Measurements from ENCODE around the gene RAB14.
A peak's percentile ranks its signal among the peaks of the same experiment; 100 is the strongest.
"Not testable (repeated sequence)": the region's sequence is repeated elsewhere in the genome, so short reads cannot be mapped to it uniquely, and the experiment has no call there.

RAB14 gene

DNA sequence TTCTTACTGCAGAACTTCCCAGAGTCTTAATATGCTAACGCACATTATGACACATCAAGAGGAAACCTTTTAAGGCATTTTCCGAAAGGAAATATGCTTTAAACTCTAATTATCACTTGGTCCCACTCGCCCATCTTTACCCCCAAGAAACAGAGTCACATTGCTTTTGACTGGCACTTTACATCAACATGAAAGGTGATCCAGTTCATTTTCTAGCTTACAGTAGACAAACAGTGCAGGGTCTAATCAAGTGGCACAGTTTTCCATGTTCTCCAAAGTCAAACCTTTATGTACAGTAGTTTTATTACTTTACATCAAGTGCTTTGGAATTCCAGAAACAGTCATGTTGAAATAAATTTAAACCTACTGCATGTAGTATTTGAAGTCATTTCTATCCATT lies 12.0 kb downstream of the RAB14 start:
- no peak for DNase-seq (ENCODE audit: low read depth)

DNA sequence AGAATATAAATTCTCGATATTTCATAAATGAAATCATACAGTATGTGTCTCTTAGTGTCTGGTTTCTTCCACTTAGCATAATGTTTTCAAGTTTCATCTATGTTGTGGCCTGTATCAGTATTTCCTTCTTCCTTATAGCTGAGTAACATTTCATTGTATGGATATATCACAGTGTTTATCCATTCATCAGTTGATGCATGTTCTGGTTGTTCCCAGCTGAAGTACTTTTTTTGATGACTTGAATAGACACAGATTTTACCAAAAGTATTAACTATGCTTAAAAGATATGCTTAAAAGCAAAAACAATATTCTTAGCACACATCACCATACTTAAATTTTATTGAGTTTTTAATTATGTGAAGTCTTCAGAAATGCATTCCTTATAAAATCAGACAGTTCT lies 12.7 kb downstream of the RAB14 start:
- no peak for DNase-seq (ENCODE audit: low read depth)

DNA sequence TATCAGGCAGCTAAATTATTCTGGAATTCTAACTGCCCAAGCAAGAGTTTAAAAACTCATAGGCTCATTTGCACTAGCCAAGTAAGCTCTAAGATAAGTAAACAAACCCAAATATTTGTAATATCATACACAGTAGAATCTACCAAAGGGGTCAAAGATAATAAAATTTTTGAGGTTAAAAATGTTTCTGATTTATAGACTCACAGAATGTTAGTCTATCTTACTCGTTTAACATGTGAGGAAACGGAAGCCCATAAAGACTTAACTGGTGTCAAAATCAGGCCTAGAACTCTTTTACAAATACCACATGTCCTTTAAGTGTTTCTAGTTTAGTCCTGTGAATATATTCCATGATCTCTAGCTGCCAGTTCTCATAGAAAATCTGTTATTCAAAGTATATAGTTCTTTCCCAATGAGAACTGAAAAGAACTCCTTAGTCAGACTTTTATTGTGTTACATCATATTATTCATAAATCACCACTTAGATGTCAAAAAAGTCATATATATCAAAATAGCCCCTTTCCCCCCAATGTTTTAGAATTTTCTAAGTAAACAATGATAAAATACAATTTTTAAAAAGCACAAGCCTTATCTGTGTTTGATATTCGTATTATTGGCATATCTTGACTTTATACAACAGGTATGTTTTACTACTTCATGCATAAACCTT lies 13.9 kb downstream of the RAB14 start:
- no peak for DNase-seq (ENCODE audit: low read depth)

DNA sequence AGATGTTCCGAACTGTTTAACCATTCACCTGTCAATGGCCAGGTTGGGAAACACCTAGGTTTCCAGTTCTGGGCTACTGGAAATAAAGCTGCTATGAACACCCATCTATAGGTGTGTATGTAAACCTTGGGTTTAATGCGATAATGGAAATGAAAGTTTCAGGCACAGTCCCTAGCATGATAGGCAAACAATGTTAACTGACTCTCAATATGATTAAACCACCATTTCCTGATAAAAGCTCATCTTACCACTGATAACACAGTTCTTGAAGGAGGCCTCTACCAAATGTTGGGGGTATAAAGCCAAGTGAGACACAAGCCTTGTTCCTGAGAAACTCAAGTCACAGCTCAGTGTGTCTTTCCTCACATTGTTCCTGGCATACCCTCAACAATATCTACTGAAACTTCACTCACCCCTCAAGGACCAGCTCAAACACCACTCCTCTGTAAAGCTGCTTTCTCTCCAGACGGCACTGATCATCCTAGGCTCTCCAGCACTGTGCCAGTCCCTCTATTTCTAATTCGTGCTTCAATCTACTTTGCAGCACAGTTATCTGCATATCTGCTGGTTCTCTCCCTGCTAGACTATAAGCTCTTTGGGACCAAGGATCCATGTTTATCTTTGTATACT lies 15.8 kb downstream of the RAB14 start:
- no peak for DNase-seq (ENCODE audit: low read depth)

DNA sequence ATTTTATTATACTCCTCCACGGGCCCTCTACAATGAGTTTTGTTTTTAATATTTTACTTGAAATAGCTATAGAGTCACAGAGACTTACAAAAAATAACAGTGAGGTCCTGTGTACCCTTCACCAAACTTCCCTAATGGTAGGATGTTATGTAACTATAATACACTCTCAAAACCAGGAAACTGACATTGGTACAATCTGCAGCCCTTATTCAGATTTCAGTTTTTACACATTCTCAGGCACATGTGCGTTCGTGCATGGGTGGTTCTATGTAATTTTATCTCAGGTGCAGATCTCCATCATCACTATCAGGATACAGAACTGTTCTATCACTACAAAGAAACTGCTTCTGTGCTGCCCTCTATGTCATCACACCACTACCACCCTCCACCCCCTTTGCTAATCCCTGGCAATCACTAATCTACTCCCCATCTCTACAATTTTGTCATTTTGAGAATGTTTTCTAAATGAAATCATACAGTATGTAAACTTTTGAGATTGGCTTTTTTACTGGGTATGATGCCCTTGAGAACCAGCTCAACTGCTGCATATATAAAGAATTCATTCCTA lies 16.4 kb downstream of the RAB14 start:
- DNase-seq (ENCODE audit: low read depth): no peak

DNA sequence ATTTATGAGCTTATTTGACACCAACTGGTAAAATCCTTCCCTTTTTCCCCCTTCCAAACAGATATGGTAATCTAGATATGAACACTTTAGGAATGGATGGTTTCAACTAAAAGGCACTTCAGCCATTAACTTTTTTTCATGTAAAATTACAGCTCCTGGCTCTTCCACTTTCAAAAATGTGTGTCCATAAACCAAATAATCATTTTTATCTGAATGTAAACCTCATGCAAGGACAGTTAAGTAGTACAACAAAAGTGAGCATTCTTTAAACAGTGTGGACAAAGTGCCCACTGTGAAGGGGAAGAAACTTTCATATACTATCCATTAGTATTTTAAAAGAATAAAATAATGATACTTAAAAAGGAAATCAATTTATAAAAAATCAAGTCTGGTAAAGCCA lies 17.2 kb downstream of the RAB14 start:
- DNase-seq (ENCODE audit: low read depth): no peak

DNA sequence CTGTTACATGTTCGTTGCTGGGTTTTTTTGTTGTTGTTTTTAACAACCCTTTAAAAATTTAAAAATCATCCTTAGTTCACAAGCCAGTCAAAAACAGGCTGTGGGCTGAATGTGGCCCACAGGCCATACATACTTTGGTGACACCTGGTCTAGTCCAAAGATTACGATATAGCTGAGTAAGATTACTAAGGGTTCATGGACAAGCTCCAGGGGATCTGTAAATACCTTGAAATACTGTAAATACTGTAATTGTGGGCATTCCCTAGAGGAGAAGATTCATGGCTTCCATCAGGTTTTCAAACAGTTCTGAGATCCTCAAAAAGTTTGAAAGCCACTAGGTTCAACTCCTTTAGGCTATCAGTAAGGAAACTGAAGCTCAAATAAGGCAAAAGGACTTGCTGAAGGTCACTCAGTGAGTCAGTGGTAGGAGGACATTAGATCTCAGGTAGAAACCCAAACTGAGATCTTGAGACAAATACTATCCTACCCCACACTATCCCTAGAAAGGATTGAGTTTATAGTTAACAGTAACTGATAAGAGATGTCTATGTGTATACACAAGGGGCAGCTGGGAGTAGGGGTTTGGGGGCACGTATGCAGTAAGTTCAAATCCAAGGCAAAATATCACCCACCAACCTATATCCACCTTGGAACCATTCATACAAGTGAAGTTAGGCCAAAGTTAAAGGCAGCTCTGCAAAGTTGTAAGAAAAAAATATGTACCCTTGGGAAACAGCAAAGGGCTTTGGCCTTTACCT lies 17.8 kb downstream of the RAB14 start:
- DNase-seq (ENCODE audit: low read depth): no peak

DNA sequence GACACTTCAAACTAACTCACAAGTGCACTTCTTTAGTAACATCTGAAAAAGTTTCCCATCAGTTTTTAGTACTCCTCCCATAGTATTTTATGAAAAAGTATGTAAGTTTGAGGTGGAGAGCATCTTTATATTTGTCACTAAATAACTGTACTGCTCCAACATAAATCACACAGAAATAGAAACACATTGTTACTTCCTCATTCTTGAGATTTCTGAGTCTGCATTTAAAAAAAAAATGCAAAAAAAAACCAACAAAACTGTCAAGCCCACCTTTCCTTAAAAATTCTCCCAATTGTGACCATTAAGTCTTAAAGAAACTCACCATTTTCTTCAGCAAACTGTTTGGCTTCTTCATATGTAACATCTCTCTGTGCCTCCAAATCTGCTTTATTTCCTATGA lies 18.7 kb downstream of the RAB14 start:
- no peak for DNase-seq (ENCODE audit: low read depth)

DNA sequence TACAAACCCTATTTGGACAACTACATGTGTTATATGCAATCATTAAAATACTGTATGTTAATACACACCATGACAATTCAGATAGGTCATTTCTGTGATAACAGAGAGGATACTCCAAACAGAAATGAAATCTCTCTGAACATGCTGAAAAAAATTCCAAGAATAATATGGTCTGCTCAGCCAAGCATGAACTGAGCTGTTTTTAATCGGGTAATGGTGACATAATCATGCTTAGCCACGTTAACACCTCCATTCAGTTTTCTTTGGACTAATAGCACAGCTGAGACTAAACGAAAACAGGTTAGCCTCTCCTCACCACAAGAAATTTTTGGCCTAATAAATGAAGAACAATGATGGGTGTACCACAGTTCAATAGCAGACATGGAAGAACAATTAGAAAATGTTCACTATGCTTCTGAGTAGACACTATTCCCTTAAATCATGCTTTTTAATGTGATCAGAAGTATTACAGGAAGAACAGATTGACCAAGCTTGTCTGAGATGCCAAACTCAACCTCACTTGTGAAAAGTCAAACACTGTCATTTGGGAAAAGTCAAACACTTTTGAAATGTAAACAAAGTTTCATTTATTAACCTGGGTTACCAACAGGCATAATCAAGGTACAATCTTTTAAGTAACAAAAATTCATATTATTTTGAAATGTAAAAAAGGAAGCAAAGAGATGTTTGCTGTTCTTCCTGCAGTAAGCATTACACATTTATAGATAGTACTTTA lies 19.4 kb downstream of the RAB14 start:
- no peak for DNase-seq (ENCODE audit: low read depth)

DNA sequence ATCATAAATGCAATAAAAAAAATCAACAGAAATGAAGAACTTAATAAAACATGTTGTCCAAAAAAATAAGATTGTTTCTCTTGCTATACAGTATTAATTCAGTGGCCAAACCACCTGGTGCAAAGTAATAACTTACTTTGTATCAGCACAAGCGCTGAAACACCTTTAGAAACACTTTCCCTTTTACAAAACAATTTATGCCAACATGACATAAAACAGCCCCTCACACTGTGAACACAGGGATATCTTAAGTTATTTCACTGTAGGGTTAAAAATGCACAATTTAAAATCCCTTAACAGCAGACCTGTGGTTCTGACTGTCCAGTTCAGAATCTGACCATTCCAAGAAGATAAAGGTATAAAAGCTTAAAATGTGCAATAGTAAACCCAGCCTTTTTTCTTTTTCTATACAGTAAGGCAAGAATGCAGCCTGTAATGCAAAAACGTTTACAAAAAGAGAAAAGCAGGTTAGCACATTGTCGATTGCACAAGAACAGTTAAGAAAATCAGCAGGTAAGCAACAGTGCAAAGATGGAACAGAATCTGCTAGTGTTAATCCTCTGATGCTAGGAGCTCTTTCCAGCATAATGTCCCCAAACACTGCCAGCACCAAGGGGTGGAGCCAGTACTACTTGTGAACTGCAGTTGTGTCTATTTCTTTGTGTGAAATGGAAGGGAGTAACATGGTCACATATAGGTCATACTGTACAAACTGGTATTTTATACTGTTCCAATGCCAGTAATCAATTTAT lies 21.6 kb downstream of the RAB14 start:
- DNase-seq (ENCODE audit: low read depth): no peak

DNA sequence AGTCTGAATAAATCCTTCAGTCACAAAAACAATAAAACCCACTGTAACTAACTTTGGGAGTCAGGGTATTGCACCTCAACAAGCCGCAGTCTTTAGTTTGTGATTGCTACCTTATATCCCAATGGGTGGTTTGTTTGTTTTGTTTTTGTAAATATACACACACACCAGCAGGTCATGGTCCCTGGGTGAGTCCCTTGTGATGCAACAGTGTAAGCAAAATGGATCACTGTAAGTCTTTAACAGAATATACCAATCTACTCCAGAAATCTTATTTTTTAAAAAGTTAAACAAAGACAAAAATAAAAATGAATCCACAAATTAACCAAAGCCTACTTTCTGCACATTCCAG lies 22.3 kb downstream of the RAB14 start:
- not testable (repeated sequence) for DNase-seq (ENCODE audit: low read depth)

DNA sequence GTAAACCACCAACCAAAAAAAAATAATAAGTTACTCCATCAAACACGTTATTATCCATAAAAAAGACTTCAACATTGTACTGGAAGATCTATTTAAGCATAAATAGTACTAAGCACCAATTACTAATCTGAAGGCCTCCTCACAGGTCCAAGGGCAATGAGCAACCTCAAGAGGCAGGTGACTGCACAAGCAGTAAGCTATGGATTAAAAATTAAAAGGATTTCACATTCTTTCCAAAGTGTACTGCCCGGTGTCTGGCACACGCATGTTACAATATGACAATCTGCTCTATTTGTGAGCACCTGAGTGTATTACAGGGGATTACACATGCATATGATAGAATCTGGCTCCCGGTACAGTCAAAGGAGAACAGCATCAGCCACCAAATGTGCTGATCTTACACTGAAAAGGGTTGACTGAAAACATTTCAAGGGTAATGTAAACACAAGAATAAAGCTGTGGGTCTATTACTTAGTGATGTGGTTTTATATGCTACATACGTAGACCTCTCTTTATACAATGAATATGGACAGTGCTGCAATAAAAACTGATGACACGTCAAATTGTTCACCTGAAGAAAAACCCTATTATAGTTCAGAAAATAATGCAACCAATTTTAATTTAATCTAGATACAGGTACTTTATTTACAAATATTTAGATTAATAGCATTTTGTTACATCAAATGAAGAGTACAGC lies 22.8 kb downstream of the RAB14 start:
- DNase-seq (ENCODE audit: low read depth): no peak

DNA sequence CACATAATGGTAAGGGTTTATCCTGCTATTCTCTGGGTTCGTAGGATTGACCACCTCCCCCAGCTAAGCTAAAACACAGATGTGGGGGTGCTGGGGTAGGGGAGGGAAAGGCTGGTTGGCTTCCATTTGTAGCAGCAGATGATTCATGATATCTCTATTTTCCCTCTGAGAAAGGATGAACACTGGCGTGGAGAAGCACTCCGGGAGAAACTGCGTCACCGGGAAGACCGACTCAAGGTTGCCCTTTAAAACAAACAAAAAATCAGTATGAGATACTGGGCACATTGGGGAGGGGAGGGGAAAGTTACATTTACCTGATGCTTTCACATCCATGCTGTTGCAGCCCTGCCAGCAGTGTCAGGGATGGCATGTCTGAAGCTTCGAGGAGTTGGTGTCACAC lies 28.2 kb downstream of the RAB14 start:
- no peak for DNase-seq (ENCODE audit: low read depth)

DNA sequence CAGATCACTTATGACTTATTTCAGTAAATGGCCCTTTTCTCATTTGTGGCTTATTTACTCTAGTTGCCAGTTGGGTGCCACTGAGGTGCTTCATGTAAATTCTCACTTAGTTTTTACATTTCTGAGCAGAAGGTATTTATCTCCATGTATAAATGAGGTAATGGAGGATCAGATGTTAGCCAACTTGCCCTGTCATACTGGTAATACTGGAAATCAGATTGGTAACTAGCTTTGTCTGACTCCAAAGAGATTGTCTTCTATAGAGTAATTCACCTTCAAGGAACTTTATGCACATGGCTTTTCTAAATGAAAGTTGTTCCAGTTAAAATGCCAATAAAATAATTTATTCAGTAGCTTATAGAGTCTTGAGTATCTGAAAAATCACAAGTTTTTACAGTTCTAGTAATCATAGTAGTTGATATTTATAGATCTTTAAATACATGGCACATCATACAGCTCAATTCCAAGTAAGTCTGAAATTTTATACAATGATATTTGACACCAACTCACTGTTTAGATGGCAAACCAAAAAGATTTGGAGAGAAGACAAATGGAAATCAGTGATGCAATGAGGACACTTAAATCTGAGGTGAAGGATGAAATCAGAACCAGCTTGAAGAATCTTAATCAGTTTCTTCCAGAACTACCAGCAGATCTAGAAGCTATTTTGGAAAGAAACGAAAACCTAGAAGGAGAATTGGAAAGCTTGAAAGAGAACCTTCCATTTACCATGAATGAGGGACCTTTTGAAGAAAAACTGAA lies 28.8 kb downstream of the RAB14 start:
- no peak for DNase-seq (ENCODE audit: low read depth)

DNA sequence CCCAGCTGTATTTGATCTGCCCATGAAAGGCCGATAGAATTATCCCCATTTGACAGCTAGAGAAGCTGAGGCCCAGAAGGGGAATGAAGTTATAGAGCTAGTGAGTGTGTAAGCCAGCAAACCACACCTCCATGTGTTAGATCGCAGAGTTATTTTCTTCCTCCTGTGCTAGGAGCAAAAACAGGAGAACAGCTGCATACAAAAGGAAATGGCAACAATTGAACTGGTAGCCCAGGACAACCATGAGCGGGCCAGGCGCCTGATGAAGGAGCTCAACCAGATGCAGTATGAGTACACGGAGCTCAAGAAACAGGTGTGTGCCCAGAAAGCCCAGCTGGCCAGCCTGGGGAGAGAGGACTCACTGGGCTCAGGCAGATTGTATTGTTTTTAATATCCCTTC lies 30.4 kb downstream of the RAB14 start:
- no peak for DNase-seq (ENCODE audit: low read depth)

DNA sequence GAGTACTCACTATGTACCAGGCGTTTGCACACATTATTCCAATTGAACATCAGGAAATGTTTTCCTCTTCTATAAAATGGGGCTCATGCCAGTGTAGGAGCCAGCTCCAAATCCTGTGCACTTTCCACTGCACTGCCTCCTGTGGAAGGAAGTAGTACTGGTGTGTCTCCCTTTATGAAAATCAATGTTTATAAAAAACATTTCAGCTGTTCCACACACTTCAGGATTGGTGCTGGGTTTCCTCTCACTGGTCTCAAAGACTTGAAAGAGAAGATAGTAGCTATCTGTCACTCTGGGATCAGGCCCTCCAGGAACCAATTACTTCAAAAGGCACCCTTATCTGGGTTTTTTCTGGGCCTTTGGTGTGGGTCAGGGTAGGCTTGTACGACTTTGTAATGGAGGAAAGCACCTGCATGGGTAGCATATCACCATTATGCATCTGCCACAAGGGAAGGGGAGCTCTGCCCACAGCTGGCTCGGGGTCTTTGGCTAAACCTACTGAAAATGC lies 32.5 kb downstream of the RAB14 start:
- no peak for DNase-seq (ENCODE audit: low read depth)

DNA sequence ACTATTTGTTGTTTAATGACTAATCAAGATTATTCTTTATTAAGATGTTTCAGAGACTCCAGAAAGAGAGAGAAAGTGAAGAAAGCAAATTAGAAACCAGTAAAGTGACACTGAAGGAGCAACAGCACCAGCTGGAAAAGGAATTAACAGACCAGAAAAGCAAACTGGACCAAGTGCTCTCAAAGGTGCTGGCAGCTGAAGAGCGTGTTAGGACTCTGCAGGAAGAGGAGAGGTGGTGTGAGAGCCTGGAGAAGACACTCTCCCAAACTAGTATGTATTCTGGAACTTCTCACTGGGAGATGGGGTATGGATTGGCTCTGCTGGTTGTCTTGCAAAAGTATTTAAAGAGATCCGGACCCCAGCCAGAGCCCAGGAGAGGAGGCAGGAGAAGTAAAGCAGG lies 33.6 kb downstream of the RAB14 start:
- DNase-seq (ENCODE audit: low read depth): no peak

DNA sequence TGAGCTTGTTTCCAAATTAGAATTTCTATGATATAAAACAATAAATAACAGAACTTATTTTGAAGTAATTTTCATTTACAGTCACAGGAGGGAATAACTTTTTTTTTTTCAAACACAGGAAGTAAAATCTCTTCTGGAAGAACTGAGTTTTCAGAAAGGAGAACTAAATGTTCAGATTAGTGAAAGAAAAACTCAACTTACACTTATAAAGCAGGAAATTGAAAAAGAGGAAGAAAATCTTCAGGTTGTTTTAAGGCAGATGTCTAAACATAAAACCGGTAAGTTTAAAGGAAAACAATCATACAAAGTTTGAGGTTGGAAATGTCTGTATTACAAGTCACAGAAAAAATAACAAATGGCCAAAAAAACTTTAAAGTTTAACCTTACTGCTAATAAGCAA lies 41.6 kb downstream of the RAB14 start:
- DNase-seq (ENCODE audit: low read depth): no peak

DNA sequence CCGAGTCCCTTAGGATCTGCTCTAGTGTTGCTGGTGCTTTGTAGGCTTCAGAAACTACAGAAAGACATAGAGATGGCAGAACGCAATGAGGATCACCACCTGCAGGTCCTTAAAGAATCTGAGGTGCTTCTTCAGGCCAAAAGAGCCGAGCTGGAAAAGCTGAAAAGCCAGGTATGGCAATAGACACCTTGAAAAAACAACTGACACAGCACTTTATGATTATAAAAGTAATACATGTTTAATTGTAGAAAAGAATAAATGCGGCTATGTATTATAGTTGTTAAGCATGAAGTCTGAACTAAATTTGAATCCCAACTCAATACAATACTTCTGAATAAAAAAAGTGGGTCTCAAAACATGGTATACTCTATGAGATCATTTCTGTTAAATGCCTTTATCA lies 43.7 kb downstream of the RAB14 start:
- no peak for DNase-seq (ENCODE audit: low read depth)

DNA sequence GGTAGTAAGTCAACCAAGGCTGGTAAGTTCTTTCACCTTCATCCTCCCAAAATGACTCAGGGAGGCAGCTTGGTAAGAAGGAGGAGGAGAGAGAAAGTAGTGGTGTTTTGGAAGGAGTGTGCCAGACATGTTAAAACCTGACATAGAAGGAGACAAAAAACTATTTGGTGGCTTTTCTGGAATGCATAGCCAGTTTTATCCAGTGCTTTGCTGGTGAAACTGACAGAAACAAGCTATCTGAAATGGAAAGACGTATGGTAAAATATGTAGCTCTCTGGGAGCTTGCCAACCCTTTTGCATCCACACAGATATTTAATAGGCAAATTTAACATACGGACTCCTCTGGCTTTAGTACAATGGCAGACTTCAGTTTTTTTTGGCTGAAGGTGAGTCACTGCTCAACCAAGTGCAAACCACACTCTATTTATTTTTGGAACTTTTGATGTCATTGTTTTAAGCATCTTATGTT lies 45.4 kb downstream of the RAB14 start:
- peak; percentile 65 for DNase-seq (ENCODE audit: low read depth)

All from non-pigmented ciliary epithelial cell (primary cell).